GM21576 (cell line): ENCODE results near the gene CLEC19A.
"Not testable (repeated sequence)": the region's sequence is repeated elsewhere in the genome, so short reads cannot be mapped to it uniquely, and the experiment has no call there.

Source experiments
- ATAC-seq: cut with Tn5 transposase; IDR thresholded peaks from one replicate; pipeline ENCODE4 v1.9.1; 2021; ENCODE audit warnings: mild to moderate bottlenecking, moderate library complexity; ENCODE audit not compliant: unreplicated experiment

The CLEC19A gene

DNA sequence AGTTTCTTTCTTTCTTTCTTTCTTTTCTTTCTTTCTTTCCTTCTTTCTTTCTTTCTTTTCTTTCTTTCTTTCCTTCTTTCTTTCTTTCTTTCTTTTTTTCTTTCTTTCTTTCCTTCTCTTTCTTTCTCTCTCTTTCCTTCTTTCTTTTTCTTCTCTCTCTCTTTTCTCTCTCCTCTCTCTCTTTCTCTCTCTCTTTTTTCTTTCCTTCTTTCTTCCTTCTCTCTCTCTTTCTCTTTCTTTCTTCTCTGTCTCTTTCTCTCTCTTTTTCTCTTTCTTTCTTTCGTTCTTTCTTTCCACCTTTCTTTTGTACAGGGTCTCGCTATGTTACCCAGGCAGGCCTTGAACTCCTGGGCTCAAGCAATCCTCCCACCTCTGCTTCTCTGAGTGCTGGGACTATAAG is 35.7 kb downstream of the CLEC19A start:
- ATAC-seq = not testable (repeated sequence)

DNA sequence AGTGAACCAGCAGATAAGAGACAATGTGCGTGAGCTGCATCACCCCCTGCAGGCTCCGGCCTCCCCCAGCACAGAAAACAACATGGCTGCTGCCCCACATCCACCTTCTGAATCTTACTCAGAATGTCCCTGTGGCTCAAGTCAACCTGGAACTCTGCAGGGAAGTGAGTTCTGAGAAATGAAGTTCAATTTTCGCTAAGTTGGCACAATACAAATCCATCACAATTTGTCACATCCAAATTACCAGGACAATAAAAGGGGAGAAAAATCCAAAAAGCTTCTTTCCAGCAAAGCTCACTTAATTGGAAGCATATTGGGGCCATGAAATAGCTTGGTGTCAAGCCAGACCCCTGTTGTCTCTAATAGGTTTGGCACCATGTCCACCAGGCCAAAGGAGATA is 38.1 kb downstream of the CLEC19A start:
- no peak for ATAC-seq

DNA sequence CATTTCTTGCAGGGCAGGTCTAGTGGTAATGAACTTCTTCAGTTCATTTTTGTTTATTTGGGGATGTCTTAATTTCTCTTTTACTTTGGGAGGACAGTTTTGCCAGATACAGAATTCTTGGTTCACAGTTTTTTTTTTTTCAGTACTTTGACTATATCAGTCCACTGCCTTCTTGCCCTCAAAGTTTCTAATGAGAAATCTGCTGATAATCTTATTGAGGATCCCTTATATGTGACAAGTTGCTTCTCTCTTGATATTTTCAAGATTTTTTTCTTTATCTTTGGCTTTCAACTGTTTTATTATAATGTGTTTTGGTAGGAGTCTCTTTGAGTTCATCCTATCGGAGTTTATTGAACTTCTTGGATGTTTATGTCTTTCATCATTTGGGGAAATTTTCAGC is 42.8 kb downstream of the CLEC19A start:
- ATAC-seq = no peak

DNA sequence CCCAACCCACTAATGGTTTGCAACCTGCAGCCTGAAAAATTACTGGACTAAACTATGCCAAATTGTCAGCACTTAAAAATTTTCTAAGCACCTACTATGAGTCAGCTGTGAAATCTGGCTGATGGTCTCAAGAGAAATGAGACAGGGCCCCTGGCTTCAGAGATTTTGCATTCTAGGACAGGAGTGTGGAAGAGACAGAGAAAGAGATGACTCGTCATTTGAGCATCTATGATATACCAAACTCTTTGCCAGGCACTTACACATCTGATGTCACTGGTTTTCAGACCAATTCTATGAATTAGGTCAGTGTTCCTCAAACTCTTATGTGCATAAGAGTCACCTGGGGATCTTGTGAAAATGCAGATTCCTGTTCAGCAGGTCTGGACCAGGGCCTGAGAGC is 44.4 kb downstream of the CLEC19A start:
- no peak for ATAC-seq

DNA sequence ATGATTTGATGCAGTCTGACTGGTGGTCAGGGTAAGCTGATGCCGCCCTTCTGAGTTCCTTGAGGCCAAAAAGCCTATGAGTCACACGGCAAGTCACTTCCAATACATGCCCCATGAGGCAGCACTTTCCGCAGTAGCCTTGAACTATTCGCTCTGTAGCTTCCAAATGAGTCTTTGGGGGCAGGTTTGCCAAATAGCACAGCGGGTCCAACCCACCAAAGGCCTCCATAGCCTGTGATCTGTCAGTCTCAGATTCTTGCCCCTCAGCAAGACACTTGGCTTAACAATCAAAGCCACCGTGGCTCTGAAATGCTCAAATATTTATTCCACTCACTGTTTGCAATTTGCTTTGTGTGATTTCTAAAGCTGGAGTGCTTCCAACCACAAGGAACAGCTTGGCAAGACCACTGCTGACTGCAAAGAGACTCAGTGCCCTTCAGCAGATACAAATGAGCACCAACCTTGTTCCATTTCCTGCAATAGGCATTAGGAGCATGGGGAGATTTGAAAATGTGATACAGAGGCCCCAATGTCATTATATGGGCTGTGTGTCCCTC is 45.4 kb downstream of the CLEC19A start:
- no peak for ATAC-seq

DNA sequence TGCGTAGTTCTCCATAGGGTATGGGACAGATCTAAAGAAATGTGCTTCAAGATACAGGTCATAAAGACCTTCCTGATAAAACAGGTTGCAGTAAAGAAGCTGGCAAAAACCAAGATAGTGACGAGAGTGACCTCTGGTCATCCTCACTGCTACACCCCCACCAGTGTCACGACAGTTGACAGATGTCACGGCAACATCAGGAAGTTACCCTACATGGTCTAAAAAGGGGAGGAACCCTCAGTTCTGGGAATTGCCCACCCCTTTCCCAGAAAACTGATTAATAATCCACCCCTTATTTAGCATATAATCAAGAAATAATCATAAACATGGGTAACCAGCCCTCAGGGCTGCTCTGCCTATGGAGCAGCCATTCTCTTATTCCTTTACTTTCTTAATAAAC is 46.3 kb downstream of the CLEC19A start:
- ATAC-seq = no peak

DNA sequence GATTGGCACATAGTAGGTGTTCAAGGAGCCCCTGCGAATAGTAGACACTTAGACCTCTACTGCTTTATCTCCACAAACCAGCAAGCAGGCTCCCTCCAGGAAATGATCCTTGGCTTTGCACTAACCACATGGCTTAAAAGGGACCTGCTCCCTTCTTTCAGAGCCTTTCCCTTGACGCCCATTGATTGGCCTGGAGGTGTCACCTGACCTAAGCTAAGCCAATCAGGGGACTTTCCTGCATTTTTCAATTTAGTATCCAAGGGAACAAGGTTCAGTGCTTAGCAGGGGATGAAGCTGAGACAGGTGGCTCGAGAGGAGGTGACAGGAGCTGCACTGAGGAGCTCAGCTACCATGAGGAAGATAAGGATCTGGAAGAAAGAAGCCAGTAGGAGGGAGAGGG is 52.8 kb downstream of the CLEC19A start:
- no peak for ATAC-seq

DNA sequence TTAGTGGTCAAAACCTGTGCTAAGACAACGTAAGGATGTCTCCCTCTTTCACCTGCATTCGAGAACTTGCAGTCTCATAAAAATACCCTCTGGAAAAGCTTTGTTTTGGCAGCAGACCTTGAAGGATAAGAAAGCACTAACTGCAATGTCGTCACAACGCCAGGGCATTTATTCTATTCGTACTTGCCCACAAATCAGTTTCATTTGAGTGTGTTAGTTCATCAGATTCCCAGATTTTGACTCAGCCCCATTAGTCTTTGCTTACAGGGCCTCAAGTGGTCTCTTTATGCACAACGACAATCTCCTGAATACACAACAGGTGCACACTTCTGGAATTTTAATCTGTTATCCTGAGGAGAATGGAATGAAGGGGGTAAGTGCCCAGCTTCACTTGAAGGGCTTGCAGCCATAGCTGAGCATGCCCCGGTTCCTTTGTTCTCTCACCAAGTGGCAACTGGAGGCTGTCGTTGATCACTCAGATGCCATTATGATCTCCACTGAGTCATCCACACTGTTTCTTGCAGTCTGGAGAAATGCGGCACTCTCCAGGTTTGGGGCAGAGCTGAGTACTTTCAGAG is 58.8 kb downstream of the CLEC19A start:
- no peak for ATAC-seq

DNA sequence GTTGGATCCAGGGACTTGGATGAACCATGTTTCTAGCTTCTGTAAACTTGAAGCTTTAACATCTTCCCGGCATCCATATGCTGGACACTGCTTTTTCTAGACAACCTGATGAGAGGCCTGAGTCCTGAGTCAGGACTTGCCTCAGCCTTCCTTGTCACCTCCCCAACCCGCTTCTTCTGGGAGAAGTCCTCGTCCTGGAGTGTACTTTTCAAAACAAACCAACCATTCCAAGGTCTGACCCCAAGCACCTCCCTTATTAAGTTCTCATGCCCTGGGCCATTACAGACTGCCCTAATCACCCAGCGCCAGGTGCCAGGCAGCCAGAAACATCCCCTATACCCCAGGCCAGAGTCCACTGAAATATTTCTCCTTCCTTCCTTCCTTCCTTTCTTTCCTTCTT is 59.4 kb downstream of the CLEC19A start:
- no peak for ATAC-seq

DNA sequence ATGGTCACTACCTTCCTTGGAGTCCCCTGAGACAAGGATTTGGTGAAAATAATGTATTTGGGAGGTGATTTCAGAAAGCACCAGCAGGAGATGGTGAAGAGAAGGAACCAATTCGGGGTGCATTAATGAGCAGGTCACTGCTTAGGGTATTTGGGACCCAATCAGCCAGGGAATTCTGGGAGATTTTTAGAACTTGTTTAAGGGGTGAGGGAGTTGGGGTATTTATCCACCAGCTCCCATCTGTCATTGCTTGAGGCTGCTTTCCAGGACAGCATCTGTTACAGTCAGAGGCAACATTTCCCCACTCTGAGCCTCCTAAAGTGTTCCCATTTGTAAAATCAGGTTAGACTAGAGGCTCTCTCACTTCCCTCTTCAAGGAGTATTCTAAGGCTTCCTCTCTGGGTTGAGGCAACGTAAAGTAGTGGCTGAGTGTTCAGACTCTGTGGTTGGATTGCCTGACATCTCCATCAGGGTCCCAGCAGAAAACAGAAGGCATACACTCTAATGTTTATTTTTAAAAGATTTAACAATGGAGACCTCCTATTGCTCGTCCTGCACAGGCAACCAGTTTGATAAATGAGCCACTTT is 60.9 kb downstream of the CLEC19A start:
- no peak for ATAC-seq

DNA sequence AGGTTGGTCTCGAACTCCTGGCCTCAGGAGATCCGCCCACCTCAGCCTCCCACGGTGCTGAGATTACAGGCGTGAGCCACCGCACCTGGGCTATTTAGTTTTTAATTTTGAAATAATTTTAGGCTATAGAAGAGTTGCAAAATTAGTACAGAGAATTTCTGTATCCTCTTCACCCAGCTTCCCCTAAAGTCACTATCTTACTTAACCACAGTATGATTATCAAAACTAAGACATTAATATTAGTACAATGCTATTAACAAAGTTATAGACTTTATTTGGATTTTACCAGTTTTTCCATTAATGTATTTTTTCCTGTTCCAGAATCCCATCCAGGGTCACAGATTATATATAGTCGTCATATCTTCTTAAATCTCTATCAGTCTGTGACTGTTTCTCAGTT is 62.6 kb downstream of the CLEC19A start:
- ATAC-seq = no peak

DNA sequence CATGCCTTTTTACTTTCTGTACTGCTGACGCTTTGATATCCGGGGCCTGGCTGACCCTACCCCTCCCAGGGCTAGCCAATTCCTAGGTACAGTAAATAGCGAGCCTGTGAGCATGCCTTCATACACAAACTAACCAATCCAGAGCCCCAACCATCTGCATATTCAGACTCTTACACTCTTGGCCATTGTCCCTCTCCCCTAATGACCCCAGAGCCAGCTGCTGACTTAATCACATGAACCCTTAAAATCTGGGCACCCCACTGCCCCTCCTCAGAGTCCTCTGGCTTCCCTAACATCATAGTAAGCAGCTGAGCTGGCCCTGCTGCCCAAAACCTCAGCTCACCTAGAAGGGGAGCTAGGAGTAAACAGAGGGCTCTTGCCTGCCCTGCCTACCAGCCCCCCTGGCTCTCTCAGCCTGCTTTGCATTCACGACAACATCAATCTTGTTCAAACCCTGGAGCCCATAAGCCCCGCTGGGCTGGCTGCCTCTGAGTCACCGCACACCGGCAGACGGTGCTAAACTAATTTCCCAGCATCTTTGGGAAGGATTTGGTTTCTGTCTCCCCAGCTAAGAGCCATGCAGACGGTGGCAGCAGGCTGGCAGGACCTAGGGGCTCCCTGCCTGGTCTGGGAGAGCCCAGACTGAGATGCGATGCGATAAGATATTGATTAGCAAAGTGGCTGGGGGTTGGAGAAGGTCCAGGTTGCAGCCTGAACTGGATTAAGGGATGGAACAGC is 63.2 kb downstream of the CLEC19A start:
- no peak for ATAC-seq

DNA sequence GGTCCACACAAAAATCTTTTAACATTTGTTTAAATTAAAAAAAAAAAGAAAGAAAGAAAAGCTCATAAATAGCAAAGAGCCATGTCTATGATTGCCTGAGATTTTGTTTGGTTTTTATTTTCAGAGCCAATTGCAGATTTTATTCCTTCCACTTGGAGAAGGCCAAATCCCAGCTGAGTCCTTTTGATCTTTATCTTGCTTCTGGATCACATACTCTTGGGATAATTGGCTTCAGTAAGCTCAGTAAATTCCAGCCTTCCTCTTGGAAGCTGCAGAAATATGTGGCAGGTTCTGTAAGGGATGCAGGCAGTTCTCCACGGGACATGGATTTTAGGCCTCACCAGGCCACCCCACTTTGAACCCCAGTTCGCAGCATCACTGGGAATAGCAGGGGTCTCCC is 68.8 kb downstream of the CLEC19A start:
- no peak for ATAC-seq

DNA sequence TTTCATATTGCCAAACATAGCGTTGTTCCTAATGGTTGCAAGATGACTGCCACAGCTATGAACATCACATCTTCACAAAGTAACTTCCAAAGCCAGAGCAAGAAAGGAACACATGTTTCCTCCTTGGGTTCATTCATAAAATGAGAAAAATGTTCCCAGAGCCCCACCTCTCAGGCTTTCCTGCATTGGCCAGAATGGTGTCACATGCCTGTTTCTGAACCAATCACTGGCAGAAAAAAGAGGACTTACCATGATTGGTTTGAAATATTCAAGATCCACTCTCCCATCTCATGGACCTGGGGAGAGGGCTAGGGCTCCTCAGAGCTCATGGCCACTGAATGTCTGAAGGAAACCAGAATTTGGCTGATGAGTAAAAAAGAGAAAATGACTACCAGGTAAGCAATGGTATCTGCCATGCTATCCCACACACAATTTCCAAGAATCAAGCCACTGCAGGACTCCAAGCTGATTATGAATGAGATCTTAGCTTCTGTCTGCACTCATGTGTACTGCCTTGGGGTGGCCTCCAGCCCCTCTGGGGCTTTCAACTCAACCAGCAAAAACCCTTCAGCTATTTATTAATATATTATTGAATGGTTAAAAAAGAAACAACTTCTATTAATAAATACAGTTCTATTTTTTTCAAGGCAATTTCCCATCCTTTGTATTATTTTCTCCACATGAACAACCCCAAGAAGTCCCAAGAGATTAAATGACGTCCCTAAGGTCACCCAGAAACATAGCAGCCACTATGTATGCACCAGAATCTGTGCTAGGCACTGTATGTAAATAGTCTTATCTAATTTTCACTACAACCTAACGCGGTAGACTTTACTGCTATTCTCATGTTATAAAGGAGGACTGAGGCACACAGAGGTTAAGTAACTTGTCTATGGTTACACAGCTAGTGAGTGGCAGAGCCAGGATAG is 70.8 kb downstream of the CLEC19A start:
- no peak for ATAC-seq

DNA sequence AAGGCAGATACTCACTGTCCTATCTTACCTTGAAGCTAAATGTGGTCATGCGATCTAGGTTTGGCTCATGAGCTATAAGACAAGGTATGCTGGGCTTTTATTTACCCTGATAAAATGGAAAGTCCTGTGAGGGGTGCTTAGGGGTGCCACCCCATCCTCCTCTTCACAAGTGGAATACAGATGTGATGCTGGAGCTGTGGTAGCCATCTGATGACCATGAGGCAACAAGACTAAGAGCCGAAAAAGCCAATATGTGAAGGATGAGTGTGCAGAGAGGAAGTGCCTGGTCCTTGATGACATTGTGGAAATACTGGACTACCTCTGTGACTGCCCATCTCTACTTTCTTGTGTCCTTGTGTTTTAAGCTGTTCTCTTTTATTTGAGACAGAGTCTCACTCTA is 74.0 kb downstream of the CLEC19A start:
- ATAC-seq = no peak
